GM12878 (cell line): ENCODE data around the gene NR2F6.

Source experiments
- BRCA1 ChIP-seq: IDR thresholded peaks from 2 replicates; pipeline ENCODE4 v1.6.1; 2011; ENCODE audit warnings: low read depth, low read length, improper control_type of control experiment
- EP300 ChIP-seq, 2 experiments: fragments of 150-350 bp in 1 of 2; IDR thresholded peaks; 2 replicates each; pipeline ENCODE4 v1.6.1; 2011 to 2012; ENCODE audit warnings: low read depth in 2 of 2, low read length in 2 of 2, borderline replicate concordance in 1 of 2, improper control_type of control experiment in 1 of 2, inconsistent platforms in 1 of 2; ENCODE audit not compliant: control insufficient read depth in 1 of 2
- NBN ChIP-seq: fragments of 450-650 bp; IDR thresholded peaks from 2 replicates; pipeline ENCODE4 v1.6.1; 2016
- POLR2A ChIP-seq: IDR thresholded peaks from 2 replicates; pipeline ENCODE4 v1.6.1; 2011; ENCODE audit warnings: low read depth, mild to moderate bottlenecking, low read length
- POLR2AphosphoS5 ChIP-seq: IDR thresholded peaks from 2 replicates; pipeline ENCODE4 v1.6.1; 2011; ENCODE audit warnings: mild to moderate bottlenecking, low read length, inconsistent platforms
- TAF1 ChIP-seq: IDR thresholded peaks from 2 replicates; pipeline ENCODE4 v1.6.1; 2011; ENCODE audit warnings: mild to moderate bottlenecking, low read depth, low read length, borderline replicate concordance
- USF1 ChIP-seq: IDR thresholded peaks from 2 replicates; pipeline ENCODE4 v1.6.1; 2011; ENCODE audit warnings: borderline replicate concordance, low read depth, mild to moderate bottlenecking, moderate library complexity, mixed read lengths, low read length; ENCODE audit not compliant: insufficient read depth; ENCODE audit errors: extremely low read length
- ZBED1 ChIP-seq: IDR thresholded peaks from 2 replicates; pipeline ENCODE4 v1.6.1; 2016; ENCODE audit warnings: borderline replicate concordance
- ZBTB11 ChIP-seq: fragments of 450-650 bp; formaldehyde crosslinking; IDR thresholded peaks from 2 replicates; pipeline ENCODE4 v1.5.0; 2022; ENCODE audit warnings: mild to moderate bottlenecking, missing genetic modification characterization
- TF ChIP-seq, protein P1 (sequence below): IDR thresholded peaks from 2 replicates; pipeline ENCODE4 v1.6.1; 2011; ENCODE audit warnings: low read depth, mild to moderate bottlenecking, low read length, moderate library complexity, borderline replicate concordance; ENCODE audit errors: extremely low read depth
- TF ChIP-seq, protein P2 (sequence below), 3 experiments: IDR thresholded peaks in 2 of 3; conservative IDR thresholded peaks in 1 of 3; 2 replicates each; pipeline ENCODE4 v1.5.1; 2011; ENCODE audit warnings: low read depth in 3 of 3, low read length in 3 of 3, mild to moderate bottlenecking in 3 of 3, control low read depth in 2 of 3, moderate library complexity in 2 of 3, inconsistent platforms in 1 of 3, mixed read lengths in 1 of 3; ENCODE audit not compliant: control insufficient read depth in 2 of 3, insufficient read depth in 1 of 3; ENCODE audit errors: extremely low read depth in 1 of 3

- TF ChIP-seq POLR2AphosphoS5: no peak
- TF ChIP-seq, protein P1, sequence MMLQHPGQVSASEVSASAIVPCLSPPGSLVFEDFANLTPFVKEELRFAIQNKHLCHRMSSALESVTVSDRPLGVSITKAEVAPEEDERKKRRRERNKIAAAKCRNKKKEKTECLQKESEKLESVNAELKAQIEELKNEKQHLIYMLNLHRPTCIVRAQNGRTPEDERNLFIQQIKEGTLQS: no peak
- TF ChIP-seq, protein P2, sequence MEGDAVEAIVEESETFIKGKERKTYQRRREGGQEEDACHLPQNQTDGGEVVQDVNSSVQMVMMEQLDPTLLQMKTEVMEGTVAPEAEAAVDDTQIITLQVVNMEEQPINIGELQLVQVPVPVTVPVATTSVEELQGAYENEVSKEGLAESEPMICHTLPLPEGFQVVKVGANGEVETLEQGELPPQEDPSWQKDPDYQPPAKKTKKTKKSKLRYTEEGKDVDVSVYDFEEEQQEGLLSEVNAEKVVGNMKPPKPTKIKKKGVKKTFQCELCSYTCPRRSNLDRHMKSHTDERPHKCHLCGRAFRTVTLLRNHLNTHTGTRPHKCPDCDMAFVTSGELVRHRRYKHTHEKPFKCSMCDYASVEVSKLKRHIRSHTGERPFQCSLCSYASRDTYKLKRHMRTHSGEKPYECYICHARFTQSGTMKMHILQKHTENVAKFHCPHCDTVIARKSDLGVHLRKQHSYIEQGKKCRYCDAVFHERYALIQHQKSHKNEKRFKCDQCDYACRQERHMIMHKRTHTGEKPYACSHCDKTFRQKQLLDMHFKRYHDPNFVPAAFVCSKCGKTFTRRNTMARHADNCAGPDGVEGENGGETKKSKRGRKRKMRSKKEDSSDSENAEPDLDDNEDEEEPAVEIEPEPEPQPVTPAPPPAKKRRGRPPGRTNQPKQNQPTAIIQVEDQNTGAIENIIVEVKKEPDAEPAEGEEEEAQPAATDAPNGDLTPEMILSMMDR (IDR thresholded peaks at IDR 0.05 in 2 of 3, conservative IDR thresholded peaks at IDR 0.05 in 1 of 3; ENCODE audit: control insufficient read depth in 2 of 3, extremely low read depth in 1 of 3, insufficient read depth in 1 of 3, low read depth in 3 of 3, low read length in 3 of 3): no peak
- no peak for TF ChIP-seq BRCA1
- TF ChIP-seq ZBED1: no peak
- no peak for TF ChIP-seq NBN
- TF ChIP-seq TAF1: no peak
- no peak for TF ChIP-seq USF1
- no peak for TF ChIP-seq ZBTB11 (CRISPR knock-in tag)
- no peak for TF ChIP-seq POLR2A
- no peak for TF ChIP-seq EP300 (IDR thresholded peaks at IDR 0.05; ENCODE audit: borderline replicate concordance in 1 of 2, control insufficient read depth in 1 of 2, low read depth in 2 of 2, low read length in 2 of 2)
These were observed 843 bp downstream of the NR2F6 start for GRCh38 chr19:17244618-17245534.
